ENCODE data around the gene CLSTN2. TPM values are rescaled to one million over a fixed set of nuclear protein-coding genes. Genes with fewer than 3 reads are reported as not detected.

The CLSTN2 gene
- total and polyA plus RNA-seq, 2 of the 4 experiments (the other 2 are of a cell fraction) = under 0.01 to 0.07 TPM

- Histone ChIP-seq H3K9me1 (ENCODE audit: insufficient read depth, low read length) (no peaks in the 10 kb centered on the region), H2AK5ac (ENCODE audit: low read depth, low read length) (no peak overlapping the region), H2AK9ac (replicated peaks; ENCODE audit: low read depth, low read length, poor library complexity) (no peak overlapping the region), H2BK15ac (ENCODE audit: low read depth, low read length) (no peak overlapping the region), H3K4me2 (ENCODE audit: low read depth, low read length) (no peak overlapping the region), H4K91ac (ENCODE audit: insufficient read depth, low read depth, low read length) (no peak overlapping the region), H2BK5ac (ENCODE audit: low read depth, low read length, poor library complexity, severe bottlenecking) (no peak overlapping the region), H3K56ac (ENCODE audit: extremely low read depth, insufficient read depth, low read length) (no peak overlapping the region), H3K9me3 (ENCODE audit: control insufficient read depth, insufficient read depth, low read length) (no peaks in the 10 kb centered on the region), H4K5ac (ENCODE audit: low read depth, low read length) (no peak overlapping the region), H3K4me1 (ENCODE audit: control insufficient read depth, insufficient read depth, low read length) (no peaks in the 10 kb centered on the region), H3K36me3 (ENCODE audit: control insufficient read depth, insufficient read depth, low read length) (no peaks in the 10 kb centered on the region), H3K4ac (ENCODE audit: low read depth, low read length) (no peak overlapping the region), H3K18ac (ENCODE audit: low read depth, low read length) (no peak overlapping the region), H2AFZ (replicated peaks; ENCODE audit: low read length, poor library complexity) (no peak overlapping the region), H4K20me1 (ENCODE audit: insufficient read depth, low read length) (no peaks in the 10 kb centered on the region), H3K23ac (ENCODE audit: low read depth, low read length) (no peak overlapping the region), H3K27me3 (ENCODE audit: control insufficient read depth, insufficient read depth, low read length) (no peaks in the 10 kb centered on the region), H4K8ac (ENCODE audit: low read depth in 2 of 2, low read length in 2 of 2) (no peak overlapping the region), H3K9ac (ENCODE audit: low read depth, low read length) (no peak overlapping the region), H2BK20ac (ENCODE audit: low read depth, low read length) (no peak overlapping the region), H3K79me1 (ENCODE audit: low read depth in 1 of 2, low read length in 2 of 2) (no peaks in the 10 kb centered on the region), H3K27ac (ENCODE audit: insufficient read depth, low read length) (no peak overlapping the region), H3K14ac (replicated peaks; ENCODE audit: low read depth, low read length) (no peak overlapping the region), H2BK120ac (ENCODE audit: low read depth, low read length) (no peak overlapping the region), H3K4me3 (ENCODE audit: insufficient read depth, low read depth, low read length) (no peak overlapping the region)
- TF ChIP-seq RCOR1 (IDR thresholded peaks at IDR 0.05; ENCODE audit: insufficient replicate concordance, low read length) (no peak), MAFK (IDR thresholded peaks at IDR 0.05; ENCODE audit: low read depth, low read length) (no peak), BHLHE40 (IDR thresholded peaks at IDR 0.05; ENCODE audit: low read depth, low read length) (no peak), SMC3 (IDR thresholded peaks at IDR 0.05; ENCODE audit: low read depth, low read length) (no peak), CHD1 (IDR thresholded peaks at IDR 0.05; ENCODE audit: low read depth, low read length) (no peak), ELK1 (IDR thresholded peaks at IDR 0.05; ENCODE audit: borderline replicate concordance, low read depth, low read length) (no peak), POLR2A (IDR thresholded peaks at IDR 0.05; ENCODE audit: low read depth, low read length) (no peak), CEBPB (IDR thresholded peaks at IDR 0.05; ENCODE audit: low read depth, low read length) (no peak), FOS (IDR thresholded peaks at IDR 0.05; ENCODE audit: low read depth, low read length) (no peak), NFE2L2 (IDR thresholded peaks at IDR 0.05; ENCODE audit: low read depth, low read length) (no peak), CTCF (conservative IDR thresholded peaks at IDR 0.05; ENCODE audit: low read depth, low read length) (no peak), RAD21 (IDR thresholded peaks at IDR 0.05; ENCODE audit: low read length) (no peak), MAZ (IDR thresholded peaks at IDR 0.05; ENCODE audit: borderline replicate concordance, low read depth, low read length) (no peak), USF2 (IDR thresholded peaks at IDR 0.05; ENCODE audit: low read depth, low read length) (no peak), RFX5 (IDR thresholded peaks at IDR 0.05; ENCODE audit: low read depth, low read length) (no peak), MXI1 (IDR thresholded peaks at IDR 0.05; ENCODE audit: borderline replicate concordance, low read depth, low read length) (no peak)
- ATAC-seq (ENCODE audit: low read depth) (no peak), DNase-seq (no peak)
- ChIA-PET POLR2A (ENCODE audit: unreplicated experiment) (no interaction called here), CTCF (no interaction called here)
- dilution Hi-C loops (cut with HindIII; ENCODE audit: low sequenced_read_pairs, unreplicated experiment) = no loop called here
- WGBS, 2 experiments (ENCODE audit: extremely low coverage in 2 of 2, insufficient read length in 1 of 2) = 33% methylated on average over 1 of the region's 3 CpGs; no CpG with 5 or more reads in 1 of the 2 experiments
- no TSS peak for BruUV-seq (replicated peaks)
- in situ Hi-C loops (cut with MboI; ENCODE audit: low sequenced_read_pairs) = no loop called here
- intact Hi-C loops (cut with micrococcal nuclease) = no loop called here
Measured at GRCh38 chr3:139994891-139995290, 59.9 kb downstream of the CLSTN2 start.

All from IMR-90 (cell line).